Mesenchymal stem cell (in vitro differentiated cells and primary cell): ENCODE results near the gene ACADVL.

ENCODE experiments used
- DNase-seq: peaks from one replicate; pipeline ENCODE4 v3.0.0-alpha.2; 2013
- H2AFZ ChIP-seq: one replicate; pipeline ENCODE4 v1.6.1; 2013; ENCODE audit warnings: low read depth, mild to moderate bottlenecking, control low read depth, inconsistent platforms, low read length, moderate library complexity
- H2AK5ac ChIP-seq: 2 replicates; pipeline ENCODE4 v1.6.1; 2013; ENCODE audit warnings: low read length, moderate library complexity, mild to moderate bottlenecking, inconsistent platforms; ENCODE audit not compliant: severe bottlenecking
- H2BK120ac ChIP-seq: one replicate; pipeline ENCODE4 v1.6.1; 2013; ENCODE audit warnings: low read depth, mild to moderate bottlenecking, inconsistent platforms, low read length, moderate library complexity
- H2BK12ac ChIP-seq, 2 experiments: one replicate each; pipeline ENCODE4 v1.6.1; 2013; ENCODE audit warnings: inconsistent platforms in 2 of 2, low read length in 2 of 2, mild to moderate bottlenecking in 2 of 2, moderate library complexity in 2 of 2, control low read depth in 1 of 2
- H2BK15ac ChIP-seq: one replicate; pipeline ENCODE4 v1.6.1; 2013; ENCODE audit warnings: mild to moderate bottlenecking, low read depth, inconsistent platforms; ENCODE audit not compliant: poor library complexity, severe bottlenecking
- H2BK5ac ChIP-seq: 2 replicates; pipeline ENCODE4 v1.6.1; 2013; ENCODE audit warnings: low read depth, mild to moderate bottlenecking, low read length, control low read depth, inconsistent platforms; ENCODE audit not compliant: poor library complexity, severe bottlenecking
- H3K14ac ChIP-seq, 2 experiments: one replicate each; pipeline ENCODE4 v1.6.1; 2013; ENCODE audit warnings: inconsistent platforms in 2 of 2, low read length in 2 of 2, control low read depth in 1 of 2, mild to moderate bottlenecking in 1 of 2, moderate library complexity in 1 of 2
- H3K18ac ChIP-seq, 2 experiments: one replicate each; pipeline ENCODE4 v1.6.1; 2013; ENCODE audit warnings: inconsistent platforms in 2 of 2, low read length in 2 of 2, control low read depth in 1 of 2, low read depth in 1 of 2, mild to moderate bottlenecking in 1 of 2
- H3K23ac ChIP-seq, 2 experiments: one replicate each; pipeline ENCODE4 v1.6.1; 2013; ENCODE audit warnings: inconsistent platforms in 2 of 2, low read length in 2 of 2, mild to moderate bottlenecking in 2 of 2, moderate library complexity in 2 of 2, control low read depth in 1 of 2
- H3K27ac ChIP-seq: 2 replicates; pipeline ENCODE4 v1.5.1; 2013; ENCODE audit warnings: mild to moderate bottlenecking, moderate library complexity, low read length, control low read depth, inconsistent platforms; ENCODE audit not compliant: poor library complexity, severe bottlenecking
- H3K27me3 ChIP-seq, 2 experiments: 2 replicates each; pipeline versions ENCODE4 v1.6.1 to v1.7.0; 2013; ENCODE audit warnings: low read length in 2 of 2, mild to moderate bottlenecking in 2 of 2, moderate library complexity in 2 of 2, control low read depth in 1 of 2, inconsistent platforms in 1 of 2; ENCODE audit not compliant: control insufficient read depth in 1 of 2, insufficient read depth in 1 of 2
- H3K36me3 ChIP-seq, 2 experiments: 2 replicates each; pipeline versions ENCODE4 v1.6.1 to v1.7.0; 2013; ENCODE audit warnings: low read length in 2 of 2, control low read depth in 1 of 2, inconsistent platforms in 1 of 2, low read depth in 1 of 2, mild to moderate bottlenecking in 1 of 2; ENCODE audit not compliant: insufficient read depth in 2 of 2, control insufficient read depth in 1 of 2
- H3K4ac ChIP-seq, 2 experiments: one replicate each; pipeline ENCODE4 v1.6.1; 2013; ENCODE audit warnings: inconsistent platforms in 2 of 2, low read length in 2 of 2, mild to moderate bottlenecking in 2 of 2, moderate library complexity in 2 of 2, control low read depth in 1 of 2, low read depth in 1 of 2
- H3K4me1 ChIP-seq: 2 replicates; pipeline ENCODE4 v1.6.1; 2013; ENCODE audit warnings: low read depth, low read length, control low read depth; ENCODE audit not compliant: control insufficient read depth, insufficient read depth
- H3K4me2 ChIP-seq: 2 replicates; pipeline ENCODE4 v1.6.1; 2013; ENCODE audit warnings: low read length, mild to moderate bottlenecking, inconsistent platforms; ENCODE audit not compliant: poor library complexity, severe bottlenecking
- H3K4me3 ChIP-seq, 2 experiments: 2 replicates each; pipeline versions ENCODE4 v1.5.1 to v1.7.0; 2013; ENCODE audit warnings: low read length in 2 of 2, mild to moderate bottlenecking in 2 of 2, control low read depth in 1 of 2, low read depth in 1 of 2; ENCODE audit not compliant: insufficient read depth in 1 of 2
- H3K79me1 ChIP-seq: replicated peaks from 2 replicates; pipeline ENCODE4 v1.6.1; 2013; ENCODE audit warnings: mild to moderate bottlenecking, control low read depth, low read length, inconsistent platforms; ENCODE audit not compliant: poor library complexity, severe bottlenecking
- H3K9ac ChIP-seq: 2 replicates; pipeline ENCODE4 v1.7.0; 2013; ENCODE audit warnings: mild to moderate bottlenecking, low read length, moderate library complexity
- H3K9me3 ChIP-seq: 2 replicates; pipeline ENCODE4 v1.7.0; 2013; ENCODE audit warnings: mild to moderate bottlenecking, low read length; ENCODE audit not compliant: control insufficient read depth
- H4K8ac ChIP-seq: one replicate; pipeline ENCODE4 v1.6.1; 2013; ENCODE audit warnings: inconsistent platforms, mild to moderate bottlenecking, low read length, moderate library complexity
- H4K91ac ChIP-seq: one replicate; pipeline ENCODE4 v1.6.1; 2013; ENCODE audit warnings: mild to moderate bottlenecking, low read length, inconsistent platforms
- WGBS: methylation state at CpG from one replicate; pipeline ENCODE4 v1.1.7; 2013; ENCODE audit warnings: mixed read lengths; 5-methylcytosine and 5-hydroxymethylcytosine counted together

Gene ACADVL

GRCh38 chr17:7218758-7219157, 980 bp upstream of the ACADVL start:
- Histone ChIP-seq H3K14ac (no peak overlapping the region), H3K23ac (no peak overlapping the region), H2BK120ac (peak overlapping the region; percentile 58), H4K91ac (peak overlapping the region; percentile 57), H3K4me3 (no peak overlapping the region), H2BK15ac (no peak overlapping the region), H3K9ac (peak overlapping the region; percentile 96), H3K4me2 (no peak overlapping the region), H4K8ac (peak overlapping the region; percentile 91), H3K9me3 (no peaks in the 10 kb centered on the region), H3K4ac (peak overlapping the region in 1 of 2 experiments; percentile 36), H2AK5ac (peak overlapping the region; percentile 38), H3K36me3 (peaks cover 28 to 31% of the 10 kb centered on the region in 2 experiments), H3K27me3 (no peaks in the 10 kb centered on the region), H3K4me1 (peaks cover 62% of the 10 kb centered on the region), H3K79me1 (peaks cover 18% of the 10 kb centered on the region), H3K18ac (peak overlapping the region; percentile 38 to 45), H2AFZ (no peak overlapping the region), H3K27ac (no peak overlapping the region), H2BK5ac (no peak overlapping the region), H2BK12ac (peak overlapping the region; percentile 70 to 75)
- 84% methylated on average over 6 of the region's 6 CpGs for WGBS
- DNase-seq, result no peak

- H3K4ac ChIP-seq, result peak overlapping the region; percentile 36 to 77
- peak overlapping the region; percentile 96 for H3K9ac ChIP-seq
- no peak for DNase-seq
- peak overlapping the region; percentile 67 for H2AFZ ChIP-seq
- H3K23ac ChIP-seq, result no peak overlapping the region
- peak overlapping the region; percentile 70 to 74 for H2BK12ac ChIP-seq
- H3K9me3 ChIP-seq, result no peaks in the 10 kb centered on the region
- no peak overlapping the region for H2BK15ac ChIP-seq
- peaks cover 18% of the 10 kb centered on the region for H3K79me1 ChIP-seq
- H3K14ac ChIP-seq, result peak overlapping the region in 1 of 2 experiments; percentile 68
- H3K4me2 ChIP-seq, result peak overlapping the region; percentile 85
- peak overlapping the region; percentile 43 for H3K27ac ChIP-seq
- peaks cover 64% of the 10 kb centered on the region for H3K4me1 ChIP-seq
- peak overlapping the region in 1 of 2 experiments; percentile 88 for H3K4me3 ChIP-seq
- H4K91ac ChIP-seq, result peak overlapping the region; percentile 0
- H3K36me3 ChIP-seq, result peaks cover 34 to 37% of the 10 kb centered on the region in 2 experiments
- H2AK5ac ChIP-seq, result peak overlapping the region; percentile 38
- H3K27me3 ChIP-seq, result no peaks in the 10 kb centered on the region
- 21% methylated on average over 12 of the region's 12 CpGs for WGBS
- H4K8ac ChIP-seq, result peak overlapping the region; percentile 67
- peak overlapping the region; percentile 4 for H2BK120ac ChIP-seq
- H3K18ac ChIP-seq, result peak overlapping the region; percentile 23 to 72
- no peak overlapping the region for H2BK5ac ChIP-seq
Measured at GRCh38 chr17:7219229-7219811, 418 bp upstream of the ACADVL start.

- Histone ChIP-seq H3K27me3 (no peaks in the 10 kb centered on the region), H2BK12ac (peak overlapping the region in 1 of 2 experiments; percentile 70), H2BK120ac (peak overlapping the region; percentile 66), H2BK15ac (no peak overlapping the region), H3K36me3 (peaks cover 45 to 46% of the 10 kb centered on the region in 2 experiments), H2BK5ac (peak overlapping the region; percentile 57), H3K18ac (peak overlapping the region; percentile 37 to 94), H4K8ac (peak overlapping the region; percentile 57), H2AFZ (no peak overlapping the region), H3K4me2 (peak overlapping the region; percentile 85), H3K4me3 (peak overlapping the region; percentile 83 to 88), H4K91ac (peak overlapping the region; percentile 93), H3K4ac (peak overlapping the region; percentile 52 to 88), H3K9ac (peak overlapping the region; percentile 96), H2AK5ac (peak overlapping the region; percentile 29), H3K4me1 (peaks cover 70% of the 10 kb centered on the region), H3K23ac (peak overlapping the region in 1 of 2 experiments; percentile 91), H3K27ac (peak overlapping the region; percentile 77), H3K79me1 (peaks cover 18% of the 10 kb centered on the region), H3K9me3 (no peaks in the 10 kb centered on the region), H3K14ac (peak overlapping the region in 1 of 2 experiments; percentile 73)
- peak; percentile 67 for DNase-seq
- WGBS, result 33% methylated on average over 11 of the region's 11 CpGs
Measured at GRCh38 chr17:7220593-7221277, 997 bp downstream of the ACADVL start.
